Suprapubic skin (tissue), 4 donors: Measurements from ENCODE around the gene HTD2.

Experiments
- CTCF ChIP-seq, 2 donors: fragments of 200-600 bp in 1 of 2; fragments of 450-650 bp in 1 of 2; sonication (generic) in 1 of 2; IDR thresholded peaks; one replicate each; pipeline ENCODE4 v1.5.1; 2016 to 2019; ENCODE audit warnings: antibody characterized with exemption in 2 of 2, mild to moderate bottlenecking in 1 of 2, moderate library complexity in 1 of 2
- EP300 ChIP-seq: sonication (generic); formaldehyde crosslinking; IDR thresholded peaks from one replicate; pipeline ENCODE4 v1.6.1; 2017; ENCODE audit warnings: antibody characterized with exemption
- POLR2A ChIP-seq, 2 donors: fragments of 450-650 bp; IDR thresholded peaks; one replicate each; pipeline ENCODE4 v1.6.1; 2017; ENCODE audit warnings: antibody characterized with exemption in 2 of 2, mild to moderate bottlenecking in 2 of 2, moderate library complexity in 2 of 2
- POLR2AphosphoS5 ChIP-seq, 3 donors: sonication (generic); formaldehyde crosslinking; IDR thresholded peaks; one replicate each; pipeline ENCODE4 v1.6.1; 2017; ENCODE audit warnings: antibody characterized with exemption in 3 of 3

GRCh38 chr3:58350627-58351013 lies 44.3 kb downstream of the HTD2 start:
- TF ChIP-seq CTCF (IDR thresholded peaks at IDR 0.05) (no peak), POLR2AphosphoS5 (IDR thresholded peaks at IDR 0.05) (no peak), POLR2A (IDR thresholded peaks at IDR 0.05) (no peak), EP300 (no peak)
